Ishikawa (cell line): ENCODE data around the gene TNS1.

Experiments
- CEBPB ChIP-seq: IDR thresholded peaks from 2 replicates; pipeline ENCODE4 v1.6.1; 2012
- CREB1 ChIP-seq: IDR thresholded peaks from 2 replicates; pipeline ENCODE4 v1.6.1; 2012; ENCODE audit warnings: low read depth
- EGR1 ChIP-seq: IDR thresholded peaks from 2 replicates; pipeline ENCODE4 v1.6.1; 2012
- EP300 ChIP-seq: IDR thresholded peaks from 2 replicates; pipeline ENCODE4 v1.6.1; 2012; ENCODE audit warnings: borderline replicate concordance
- FOXM1 ChIP-seq: IDR thresholded peaks from 2 replicates; pipeline ENCODE4 v1.6.1; 2012; ENCODE audit warnings: low read depth, borderline replicate concordance
- MAX ChIP-seq: IDR thresholded peaks from 2 replicates; pipeline ENCODE4 v1.6.1; 2012
- NFIC ChIP-seq: IDR thresholded peaks from 2 replicates; pipeline ENCODE4 v1.6.1; 2012
- RAD21 ChIP-seq: IDR thresholded peaks from 2 replicates; pipeline ENCODE4 v1.6.1; 2012; ENCODE audit warnings: low read depth
- TAF1 ChIP-seq: IDR thresholded peaks from 2 replicates; pipeline ENCODE4 v1.6.1; 2012; ENCODE audit warnings: low read depth, mild to moderate bottlenecking
- TCF12 ChIP-seq: IDR thresholded peaks from 2 replicates; pipeline ENCODE4 v1.6.1; 2012; ENCODE audit warnings: low read depth
- TEAD4 ChIP-seq: IDR thresholded peaks from 2 replicates; pipeline ENCODE4 v1.6.1; 2012
- YY1 ChIP-seq: IDR thresholded peaks from 2 replicates; pipeline ENCODE4 v1.6.1; 2012; ENCODE audit warnings: low read depth
- ZBTB7A ChIP-seq: IDR thresholded peaks from 2 replicates; pipeline ENCODE4 v1.6.1; 2012; ENCODE audit warnings: low read depth
- TF ChIP-seq, protein P1 (sequence below): IDR thresholded peaks from 2 replicates; pipeline ENCODE4 v1.6.1; 2012
- TF ChIP-seq, protein P2 (sequence below): IDR thresholded peaks from 2 replicates; pipeline ENCODE4 v1.6.1; 2012; ENCODE audit warnings: low read depth, mild to moderate bottlenecking

The TNS1 gene

GRCh38 chr2:217875556-217876252 is 127.1 kb downstream of the TNS1 start:
- TF ChIP-seq, protein P1, sequence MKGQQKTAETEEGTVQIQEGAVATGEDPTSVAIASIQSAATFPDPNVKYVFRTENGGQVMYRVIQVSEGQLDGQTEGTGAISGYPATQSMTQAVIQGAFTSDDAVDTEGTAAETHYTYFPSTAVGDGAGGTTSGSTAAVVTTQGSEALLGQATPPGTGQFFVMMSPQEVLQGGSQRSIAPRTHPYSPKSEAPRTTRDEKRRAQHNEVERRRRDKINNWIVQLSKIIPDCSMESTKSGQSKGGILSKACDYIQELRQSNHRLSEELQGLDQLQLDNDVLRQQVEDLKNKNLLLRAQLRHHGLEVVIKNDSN, result no peak
- TF ChIP-seq TEAD4, result no peak
- no peak for TF ChIP-seq EGR1
- no peak for TF ChIP-seq NFIC
- no peak for TF ChIP-seq YY1
- TF ChIP-seq TAF1, result no peak
- TF ChIP-seq RAD21, result no peak
- TF ChIP-seq, protein P2, sequence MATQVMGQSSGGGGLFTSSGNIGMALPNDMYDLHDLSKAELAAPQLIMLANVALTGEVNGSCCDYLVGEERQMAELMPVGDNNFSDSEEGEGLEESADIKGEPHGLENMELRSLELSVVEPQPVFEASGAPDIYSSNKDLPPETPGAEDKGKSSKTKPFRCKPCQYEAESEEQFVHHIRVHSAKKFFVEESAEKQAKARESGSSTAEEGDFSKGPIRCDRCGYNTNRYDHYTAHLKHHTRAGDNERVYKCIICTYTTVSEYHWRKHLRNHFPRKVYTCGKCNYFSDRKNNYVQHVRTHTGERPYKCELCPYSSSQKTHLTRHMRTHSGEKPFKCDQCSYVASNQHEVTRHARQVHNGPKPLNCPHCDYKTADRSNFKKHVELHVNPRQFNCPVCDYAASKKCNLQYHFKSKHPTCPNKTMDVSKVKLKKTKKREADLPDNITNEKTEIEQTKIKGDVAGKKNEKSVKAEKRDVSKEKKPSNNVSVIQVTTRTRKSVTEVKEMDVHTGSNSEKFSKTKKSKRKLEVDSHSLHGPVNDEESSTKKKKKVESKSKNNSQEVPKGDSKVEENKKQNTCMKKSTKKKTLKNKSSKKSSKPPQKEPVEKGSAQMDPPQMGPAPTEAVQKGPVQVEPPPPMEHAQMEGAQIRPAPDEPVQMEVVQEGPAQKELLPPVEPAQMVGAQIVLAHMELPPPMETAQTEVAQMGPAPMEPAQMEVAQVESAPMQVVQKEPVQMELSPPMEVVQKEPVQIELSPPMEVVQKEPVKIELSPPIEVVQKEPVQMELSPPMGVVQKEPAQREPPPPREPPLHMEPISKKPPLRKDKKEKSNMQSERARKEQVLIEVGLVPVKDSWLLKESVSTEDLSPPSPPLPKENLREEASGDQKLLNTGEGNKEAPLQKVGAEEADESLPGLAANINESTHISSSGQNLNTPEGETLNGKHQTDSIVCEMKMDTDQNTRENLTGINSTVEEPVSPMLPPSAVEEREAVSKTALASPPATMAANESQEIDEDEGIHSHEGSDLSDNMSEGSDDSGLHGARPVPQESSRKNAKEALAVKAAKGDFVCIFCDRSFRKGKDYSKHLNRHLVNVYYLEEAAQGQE, result no peak
- no peak for TF ChIP-seq TCF12
- no peak for TF ChIP-seq CREB1
- no peak for TF ChIP-seq FOXM1
- no peak for TF ChIP-seq MAX
- TF ChIP-seq ZBTB7A, result no peak
- no peak for TF ChIP-seq EP300
- TF ChIP-seq CEBPB, result no peak

- TF ChIP-seq EP300 (no peak), TCF12 (no peak), NFIC (no peak), MAX (no peak), YY1 (no peak), RAD21 (no peak), ZBTB7A (no peak), CREB1 (no peak)
- TF ChIP-seq, protein P2, result no peak
Measured at GRCh38 chr2:217875138-217875537, 127.7 kb downstream of the TNS1 start.

DNA sequence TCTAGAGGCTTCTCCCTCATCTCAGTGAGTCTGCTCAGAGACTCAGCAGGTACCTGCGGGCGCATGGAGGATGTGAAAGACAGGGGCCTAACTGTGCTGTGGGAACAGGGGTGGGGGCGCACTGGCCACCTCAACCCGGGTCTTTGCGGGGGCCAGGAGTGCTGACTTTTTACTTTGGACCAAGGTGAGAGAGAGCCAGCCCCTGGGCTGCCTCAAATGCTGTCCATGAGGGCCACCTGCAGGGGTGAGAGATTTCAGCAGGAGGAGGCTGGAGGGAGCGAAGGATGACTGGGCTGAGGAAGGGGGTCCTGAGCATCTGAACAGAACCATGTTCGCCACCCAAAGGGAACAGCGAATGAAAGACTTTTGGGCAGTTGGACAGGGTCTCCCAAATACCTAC is 129.4 kb downstream of the TNS1 start:
- peak; percentile 36; the same call in 1 of the 2 replicates for TF ChIP-seq RAD21
- no peak for TF ChIP-seq NFIC

- no peak for TF ChIP-seq RAD21
- no peak for TF ChIP-seq TEAD4
- no peak for TF ChIP-seq ZBTB7A
- TF ChIP-seq TCF12, result no peak
- TF ChIP-seq FOXM1, result no peak
- no peak for TF ChIP-seq TAF1
- TF ChIP-seq, protein P1, result no peak
- no peak for TF ChIP-seq EP300
- TF ChIP-seq MAX, result no peak
- TF ChIP-seq NFIC, result no peak
- TF ChIP-seq CREB1, result no peak
- TF ChIP-seq, protein P2, result no peak
- no peak for TF ChIP-seq EGR1
- TF ChIP-seq YY1, result no peak
Measured at GRCh38 chr2:217872319-217872718, 130.5 kb downstream of the TNS1 start.
